ENCODE data around the gene MELK. TPM values are rescaled to one million over a fixed set of nuclear protein-coding genes. Genes with fewer than 3 reads are reported as not detected.
"Not testable (repeated sequence)": the region's sequence is repeated elsewhere in the genome, so short reads cannot be mapped to it uniquely, and the experiment has no call there.

Gene MELK
- total RNA-seq, 6 experiments from 2014 or later: 0.39 to 5.3 (median 1.6) TPM; not detected in 1

GRCh38 chr9:36560771-36561170 lies 11.9 kb upstream of the MELK start:
- TF ChIP-seq POLR2A (IDR thresholded peaks at IDR 0.05): no peak
- TF ChIP-seq CTCF (IDR thresholded peaks at IDR 0.05): no peak
- Histone ChIP-seq H3K4me3 (no peak overlapping the region), H3K9me3 (no peaks in the 10 kb centered on the region), H3K27me3 (no peaks in the 10 kb centered on the region), H3K27ac (no peak overlapping the region), H3K36me3 (no peaks in the 10 kb centered on the region), H3K4me1 (no peaks in the 10 kb centered on the region)
- 20% methylated on average over 1 of the region's 2 CpGs for WGBS (ENCODE audit: insufficient coverage, low coverage, low lambda C conversion rate, missing lambda C conversion rate)
- DNase-seq (no peak), ATAC-seq (no peak)
- intact Hi-C loops (cut with DNase I): no loop called here

DNA sequence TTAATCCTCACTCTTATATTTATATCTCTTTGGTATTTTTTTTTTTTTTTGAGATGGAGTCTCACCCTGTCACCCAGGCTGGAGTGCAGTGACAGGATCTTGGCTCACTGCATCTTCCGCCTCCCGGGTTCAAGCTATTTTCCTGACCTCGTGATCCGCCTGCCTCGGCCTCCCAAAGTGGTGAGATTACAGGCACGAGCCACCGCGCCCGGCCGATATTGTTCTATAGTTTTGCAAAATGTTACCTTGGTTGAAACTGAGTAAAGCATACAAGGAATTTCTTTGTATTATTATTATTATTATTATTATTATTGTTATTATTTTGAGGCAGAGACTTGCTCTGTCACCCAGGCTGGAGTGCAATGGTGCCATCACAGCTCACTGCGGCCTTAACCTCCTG lies 9.9 kb upstream of the MELK start:
- H3K27ac ChIP-seq; H3K4me1 ChIP-seq; H3K27me3 ChIP-seq; H3K9me3 ChIP-seq; intact Hi-C loops (cut with DNase I); H3K36me3 ChIP-seq; DNase-seq; ATAC-seq; H3K4me3 ChIP-seq: not testable (repeated sequence)
- WGBS (ENCODE audit: insufficient coverage, low coverage, low lambda C conversion rate, missing lambda C conversion rate): 83% methylated on average over 11 of the region's 11 CpGs

DNA sequence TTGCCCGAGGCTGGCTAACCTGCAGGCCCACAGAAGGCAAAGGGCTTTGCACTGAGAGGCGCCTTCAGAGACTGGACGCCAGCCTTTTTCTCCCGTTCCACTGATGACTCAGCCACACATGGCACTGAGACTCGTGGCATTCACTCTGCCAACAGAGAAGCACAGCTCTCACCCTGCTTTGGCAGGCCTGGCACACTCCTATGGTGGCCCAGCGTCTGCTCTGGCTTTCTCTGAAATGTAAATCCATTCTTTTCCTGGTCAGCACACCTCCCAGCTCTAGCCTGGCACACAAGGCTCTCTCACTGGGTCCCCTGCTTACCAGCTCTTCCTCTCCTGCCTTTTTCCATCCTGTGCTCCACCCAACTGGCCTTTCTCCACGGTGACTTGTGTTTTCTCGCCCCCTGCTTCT lies 5.9 kb upstream of the MELK start:
- Histone ChIP-seq H3K9me3 (no peaks in the 10 kb centered on the region), H3K27me3 (no peaks in the 10 kb centered on the region), H3K4me3 (no peak overlapping the region), H3K27ac (no peak overlapping the region), H3K4me1 (no peaks in the 10 kb centered on the region), H3K36me3 (no peaks in the 10 kb centered on the region)
- intact Hi-C loops (cut with DNase I): no loop called here
- 53% methylated on average over 6 of the region's 8 CpGs for WGBS (ENCODE audit: insufficient coverage, low coverage, low lambda C conversion rate, missing lambda C conversion rate)
- DNase-seq (peak in 1 of 3 donors; percentile 27), ATAC-seq (peak in 1 of 4 donors; percentile 66)
- TF ChIP-seq CTCF (IDR thresholded peaks at IDR 0.05) (no peak), POLR2A (IDR thresholded peaks at IDR 0.05) (no peak)

DNA sequence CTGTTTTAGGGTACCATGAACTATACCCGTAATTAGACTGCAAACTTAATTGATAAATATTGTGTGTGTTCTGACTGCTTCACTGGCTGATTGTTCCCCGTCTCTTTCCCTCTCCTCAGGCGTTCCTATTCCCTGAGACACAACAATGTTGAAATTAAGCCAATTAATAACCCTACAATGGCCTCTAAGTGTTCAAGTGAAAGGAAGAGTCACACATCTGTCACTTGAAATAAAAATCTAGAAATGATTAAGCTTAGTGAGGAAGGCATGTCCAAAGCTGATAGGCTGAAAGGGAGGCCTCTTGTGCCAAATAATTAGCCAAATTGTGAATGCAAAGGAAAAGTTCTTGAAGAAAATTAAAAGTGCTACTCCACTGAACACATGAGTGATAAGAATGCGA lies 4.0 kb upstream of the MELK start:
- H3K4me3 ChIP-seq; H3K27me3 ChIP-seq; DNase-seq; H3K36me3 ChIP-seq; ATAC-seq; H3K9me3 ChIP-seq; intact Hi-C loops (cut with DNase I); H3K4me1 ChIP-seq; H3K27ac ChIP-seq: not testable (repeated sequence)
- 82% methylated on average over 4 of the region's 4 CpGs for WGBS (ENCODE audit: insufficient coverage, low coverage, low lambda C conversion rate, missing lambda C conversion rate)

GRCh38 chr9:36571333-36571732 lies 1.4 kb upstream of the MELK start:
- ATAC-seq: no peak
- no peaks in the 10 kb centered on the region for H3K36me3 ChIP-seq
- intact Hi-C loops (cut with DNase I): no loop called here
- no peaks in the 10 kb centered on the region for H3K27me3 ChIP-seq
- no peaks in the 10 kb centered on the region for H3K9me3 ChIP-seq
- H3K27ac ChIP-seq: no peak overlapping the region
- no peak for DNase-seq
- no peak overlapping the region for H3K4me3 ChIP-seq
- H3K4me1 ChIP-seq: no peaks in the 10 kb centered on the region
- TF ChIP-seq CTCF (IDR thresholded peaks at IDR 0.05) (no peak), POLR2A (IDR thresholded peaks at IDR 0.05) (no peak)
- WGBS (ENCODE audit: insufficient coverage, low coverage, low lambda C conversion rate, missing lambda C conversion rate): 67% methylated on average over 1 of the region's 2 CpGs

DNA sequence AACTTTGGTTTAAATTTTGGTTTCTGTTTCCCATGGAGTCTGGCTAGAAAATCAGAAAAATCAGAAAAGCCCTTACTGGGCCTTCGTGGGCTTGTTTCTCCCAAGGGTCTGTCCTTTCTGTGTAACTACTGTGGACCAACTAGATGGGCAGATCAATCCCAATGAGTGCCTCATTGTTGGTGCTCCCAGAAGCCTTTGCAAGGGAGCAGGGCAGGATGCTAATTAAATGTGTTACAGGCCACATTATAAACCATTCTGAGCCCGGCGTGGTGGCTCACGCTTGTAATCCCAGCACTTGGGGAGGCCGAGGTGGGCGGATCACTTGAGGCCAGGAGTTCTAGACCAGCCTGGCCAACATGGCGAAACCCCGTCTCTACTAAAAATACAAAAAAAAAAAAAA lies 1.4 kb downstream of the MELK start:
- DNase-seq; H3K36me3 ChIP-seq; ATAC-seq; H3K27me3 ChIP-seq; H3K9me3 ChIP-seq; H3K27ac ChIP-seq; H3K4me1 ChIP-seq; H3K4me3 ChIP-seq; intact Hi-C loops (cut with DNase I): not testable (repeated sequence)
- 94% methylated on average over 6 of the region's 8 CpGs for WGBS (ENCODE audit: insufficient coverage, low coverage, low lambda C conversion rate, missing lambda C conversion rate)
